A673 (cell line): ENCODE measurements around the gene GNG7.
"Not testable (repeated sequence)": the region's sequence is repeated elsewhere in the genome, so short reads cannot be mapped to it uniquely, and the experiment has no call there.

ENCODE experiments used
- CTCF ChIP-seq: fragments of 300-800, 200-600 bp; sonication (generic); conservative IDR thresholded peaks from 2 replicates; pipeline ENCODE4 v1.5.1; 2017; ENCODE audit warnings: low read depth, mild to moderate bottlenecking, antibody characterized with exemption, low read length, moderate library complexity, mixed read lengths
- EZH2 ChIP-seq: fragments of 200-600 bp; sonication (generic); IDR thresholded peaks from 2 replicates; pipeline ENCODE4 v1.6.1; 2017; ENCODE audit warnings: borderline replicate concordance, low read depth, mild to moderate bottlenecking, mixed read lengths, antibody characterized with exemption, low read length; ENCODE audit not compliant: poor library complexity, severe bottlenecking

- TF ChIP-seq CTCF, EZH2: not testable (repeated sequence)
These were observed 51.3 kb downstream of the GNG7 start for GRCh38 chr19:2651002-2651733.
